Type B pancreatic cell (in vitro differentiated cells): ENCODE data around the gene LRBA. TPM values are rescaled to one million over a fixed set of nuclear protein-coding genes. Genes with fewer than 3 reads are reported as not detected.

Source experiments
- DNase-seq: peaks from one replicate; pipeline ENCODE4 v3.0.0; 2021; ENCODE audit warnings: mixed read lengths; ENCODE audit not compliant: unreplicated experiment; ENCODE audit errors: extremely low spot score
- H3K27ac Mint-ChIP-seq: 2 replicates; pipeline ENCODE4 v1.8.0; 2021; ENCODE audit warnings: mild to moderate bottlenecking, mixed read lengths
- H3K27me3 Mint-ChIP-seq: 2 replicates; pipeline ENCODE4 v1.8.0; 2021; ENCODE audit warnings: mixed read lengths
- H3K36me3 Mint-ChIP-seq: 2 replicates; pipeline ENCODE4 v1.8.0; 2021; ENCODE audit warnings: mixed read lengths
- H3K4me1 Mint-ChIP-seq: one replicate; pipeline ENCODE4 v1.8.0; 2021; ENCODE audit warnings: mixed read lengths; ENCODE audit not compliant: unreplicated experiment
- H3K4me3 Mint-ChIP-seq: 2 replicates; pipeline ENCODE4 v1.8.0; 2021; ENCODE audit warnings: mild to moderate bottlenecking, mixed read lengths
- H3K9me3 Mint-ChIP-seq: 2 replicates; pipeline ENCODE4 v1.8.0; 2021; ENCODE audit warnings: mixed read lengths
- CTCF ChIP-seq: fragments of 200-600 bp; sonication (generic); conservative IDR thresholded peaks from 2 replicates; pipeline ENCODE4 v1.5.0; 2021; ENCODE audit warnings: antibody characterized with exemption, mild to moderate bottlenecking
- total RNA-seq: library from RNA; stranded (reverse); gene quantifications from 2 replicates; pipeline ENCODE4 v1.2.1, GENCODE V29; 2021; ENCODE audit warnings: low replicate concordance

The LRBA gene
- total RNA-seq, 1 donor from 2014 or later, result 64.5 TPM

GRCh38 chr4:150327262-150327780 lies 687.8 kb downstream of the LRBA start:
- Mint-ChIP-seq H3K36me3 (peaks cover 9% of the 10 kb centered on the region), H3K4me3 (no peak overlapping the region), H3K9me3 (no peaks in the 10 kb centered on the region), H3K27me3 (no peaks in the 10 kb centered on the region), H3K27ac (peak overlapping the region; percentile 75), H3K4me1 (peaks cover 8% of the 10 kb centered on the region)
- no peak for DNase-seq
- no peak for TF ChIP-seq CTCF

- Mint-ChIP-seq H3K4me3 (no peak overlapping the region), H3K36me3 (peaks cover 9% of the 10 kb centered on the region), H3K9me3 (no peaks in the 10 kb centered on the region), H3K4me1 (peaks cover 8% of the 10 kb centered on the region), H3K27ac (no peak overlapping the region), H3K27me3 (no peaks in the 10 kb centered on the region)
- DNase-seq, result no peak
- TF ChIP-seq CTCF, result no peak
These were observed 689.2 kb downstream of the LRBA start for GRCh38 chr4:150325872-150326271.

- no peaks in the 10 kb centered on the region for H3K27me3 Mint-ChIP-seq
- H3K36me3 Mint-ChIP-seq, result peaks cover 10% of the 10 kb centered on the region
- TF ChIP-seq CTCF, result no peak
- DNase-seq, result no peak
- H3K4me1 Mint-ChIP-seq, result peaks cover 8% of the 10 kb centered on the region
- H3K4me3 Mint-ChIP-seq, result no peak overlapping the region
- no peaks in the 10 kb centered on the region for H3K9me3 Mint-ChIP-seq
- H3K27ac Mint-ChIP-seq, result peak overlapping the region; percentile 2
These were observed 691.4 kb downstream of the LRBA start for GRCh38 chr4:150323406-150324325.

DNA sequence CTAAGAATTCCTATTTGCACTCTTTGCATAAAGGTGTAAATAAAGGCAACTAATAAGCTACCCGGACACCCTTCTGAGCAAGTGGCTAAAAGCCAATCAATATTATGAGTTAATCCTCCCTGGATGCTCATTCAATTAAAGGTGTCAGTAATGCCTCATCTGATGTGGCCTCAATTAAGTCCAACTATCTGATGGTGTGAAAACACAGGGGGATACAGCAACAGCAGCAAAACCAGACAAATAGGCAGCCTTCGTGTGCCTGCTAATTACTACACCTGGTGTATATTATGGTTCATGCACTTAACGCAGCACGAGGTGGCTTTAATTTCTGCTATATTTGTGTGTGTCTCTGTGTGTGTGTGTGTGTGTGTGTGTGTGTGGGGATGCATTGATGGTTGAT lies 692.4 kb downstream of the LRBA start:
- no peak overlapping the region for H3K4me3 Mint-ChIP-seq
- peaks cover 3% of the 10 kb centered on the region for H3K4me1 Mint-ChIP-seq
- TF ChIP-seq CTCF, result no peak
- H3K9me3 Mint-ChIP-seq, result no peaks in the 10 kb centered on the region
- H3K36me3 Mint-ChIP-seq, result peaks cover 12% of the 10 kb centered on the region
- H3K27me3 Mint-ChIP-seq, result no peaks in the 10 kb centered on the region
- no peak overlapping the region for H3K27ac Mint-ChIP-seq
- no peak for DNase-seq

DNA sequence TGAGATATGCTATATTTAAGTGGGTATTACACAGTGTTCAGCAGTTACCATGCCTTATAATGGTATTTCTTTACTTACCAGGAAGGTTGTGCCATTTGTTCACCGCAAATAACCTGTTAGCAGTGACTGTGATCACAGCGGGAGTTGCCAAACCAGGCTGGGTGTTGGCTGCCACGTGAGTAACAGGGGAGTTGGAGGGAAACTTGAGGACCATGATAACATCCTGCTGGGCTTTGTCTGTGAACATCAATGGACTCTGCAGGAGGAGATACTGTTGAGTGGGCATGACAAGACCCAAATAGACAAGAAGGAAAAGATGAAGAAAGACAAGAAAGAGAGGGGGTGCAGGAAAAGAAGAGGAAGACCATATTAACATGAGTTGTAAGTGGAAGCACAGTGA lies 694.0 kb downstream of the LRBA start:
- no peak for TF ChIP-seq CTCF
- Mint-ChIP-seq H3K9me3 (no peaks in the 10 kb centered on the region), H3K4me1 (peaks cover 4% of the 10 kb centered on the region), H3K27ac (no peak overlapping the region), H3K27me3 (no peaks in the 10 kb centered on the region), H3K4me3 (no peak overlapping the region), H3K36me3 (peaks cover 20% of the 10 kb centered on the region)
- no peak for DNase-seq
